NCI-H128 (cell line): ENCODE data around the gene HOMEZ.
A peak's percentile ranks its signal among the peaks of the same experiment; 100 is the strongest.

Source experiments
- DNase-seq: peaks from one replicate; lab custom pipeline; 2025; ENCODE audit not compliant: unreplicated experiment; lab: John Stamatoyannopoulos, UW

HOMEZ gene

GRCh38 chr14:23307687-23308644 lies 22.0 kb upstream of the HOMEZ start:
- no peak for DNase-seq

DNA sequence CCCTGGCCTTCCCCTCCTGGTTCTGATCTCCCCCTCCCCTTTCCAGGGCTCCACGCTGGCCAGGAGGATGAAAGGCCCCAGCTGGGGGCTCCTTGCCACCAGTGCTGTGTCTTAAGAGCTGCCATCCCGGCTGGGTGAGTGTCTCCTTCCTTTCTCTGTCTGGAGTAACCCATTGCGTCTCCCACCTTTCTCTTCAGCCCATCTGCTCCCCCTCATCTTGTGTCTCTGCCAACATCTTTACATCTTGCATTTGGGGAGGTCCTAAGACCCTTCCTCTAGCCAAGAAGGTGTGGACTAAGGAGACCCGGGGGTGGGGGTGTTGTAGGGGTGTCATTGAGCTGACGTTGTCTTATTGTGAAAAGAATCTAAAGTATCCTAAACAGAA lies 21.2 kb upstream of the HOMEZ start:
- no peak for DNase-seq

DNA sequence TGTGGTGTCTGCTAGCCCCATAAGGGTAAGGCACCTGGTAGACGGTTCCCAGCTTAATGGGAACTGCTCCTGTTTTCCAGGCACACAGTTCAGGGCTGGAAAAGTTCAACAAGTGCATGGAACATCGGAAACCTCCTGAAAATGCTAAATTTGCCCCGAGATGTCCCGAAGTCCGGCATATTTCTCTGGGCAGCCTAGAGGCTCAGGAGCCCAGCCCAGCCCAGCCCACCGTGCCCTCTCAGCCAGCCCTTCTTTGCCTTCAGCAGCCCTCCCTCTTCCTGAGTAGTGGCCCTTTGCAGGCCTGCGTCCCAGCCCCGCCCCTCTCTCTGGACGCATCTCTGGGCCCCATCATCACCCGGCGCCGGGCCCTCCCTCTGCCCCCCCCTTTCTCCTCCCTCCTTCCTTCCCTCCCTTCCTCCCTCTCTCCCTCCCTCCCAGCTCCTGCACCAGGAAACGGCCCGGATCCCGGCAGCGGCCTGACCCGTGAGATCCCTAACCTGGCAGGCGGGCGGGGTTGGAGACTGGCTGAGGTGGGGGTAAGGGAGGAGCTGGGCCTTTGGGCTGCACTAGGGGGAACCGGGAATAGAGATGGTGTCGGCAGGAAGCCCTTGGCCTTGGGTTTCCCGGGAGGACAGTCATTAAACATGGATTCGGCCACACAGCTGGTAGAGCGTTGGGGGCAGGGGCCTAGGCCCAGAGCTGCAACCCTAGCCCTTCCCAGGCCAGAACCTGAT lies 20.6 kb upstream of the HOMEZ start, which contains the start of gene BCL2L2:
TSS of gene BCL2L2 (plus strand) at position 422 of the 734 bp plus-strand sequence. CDS start 935 bp downstream, outside the sequence.
- peak; percentile 22 for DNase-seq

- DNase-seq: peak; percentile 72
These were observed 16.6 kb upstream of the HOMEZ start, which contains the start of gene PPP1R3E for GRCh38 chr14:23302290-23303225. PPP1R3E (minus strand) TSS chr14:23302859; CDS start chr14:23302576, 283 bp downstream.

DNA sequence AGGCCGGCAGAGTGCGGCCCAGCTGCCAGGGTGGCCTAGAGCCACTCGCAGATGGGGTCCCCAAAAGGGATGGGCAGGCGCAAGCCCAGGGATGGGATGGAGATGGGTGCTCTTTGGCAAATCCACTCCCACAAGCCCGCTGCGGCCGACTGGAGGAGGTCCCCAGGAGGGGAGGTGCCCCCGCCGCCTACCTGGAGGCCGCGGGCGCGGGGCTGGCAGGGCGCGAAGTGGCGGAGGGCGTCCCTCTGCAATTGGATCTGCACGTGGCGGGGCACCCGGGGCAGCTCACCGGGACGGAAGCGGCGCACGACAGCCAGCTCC lies 16.0 kb upstream of the HOMEZ start:
- DNase-seq: peak; percentile 62

DNA sequence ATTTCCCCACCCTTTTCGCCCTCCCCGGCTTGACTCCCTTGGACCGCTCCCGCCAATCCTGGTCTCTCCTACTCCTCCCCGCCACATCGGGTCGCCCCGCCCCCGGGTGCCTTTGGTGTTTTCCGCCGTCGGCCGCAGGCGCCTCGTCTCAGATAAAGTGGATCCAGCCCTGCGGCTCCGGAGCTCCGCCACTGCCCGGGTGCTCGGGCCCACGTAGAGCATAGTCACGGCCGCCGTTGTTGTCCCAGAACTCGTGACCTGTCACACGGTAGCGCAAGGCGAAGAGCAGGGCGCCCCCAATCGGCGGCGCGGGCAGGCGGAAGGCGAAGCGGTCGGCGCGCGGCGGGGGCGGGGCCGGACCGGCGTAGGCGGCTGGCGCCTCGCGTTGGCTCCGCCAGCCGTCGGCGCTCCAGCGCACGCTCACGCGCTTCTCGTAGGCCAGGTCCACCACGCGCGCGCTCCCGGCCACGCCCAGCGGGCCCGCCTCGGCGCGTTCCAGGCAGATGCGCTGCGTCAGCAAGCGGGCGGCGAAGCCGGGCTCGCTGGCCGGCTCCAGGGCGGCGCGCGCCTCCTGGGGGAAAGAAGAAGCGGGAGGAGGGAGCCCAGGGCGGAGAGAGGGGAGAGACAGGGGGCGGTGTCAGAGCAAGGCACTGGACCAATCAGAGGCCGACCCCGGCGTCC lies 15.5 kb upstream of the HOMEZ start:
- DNase-seq: peak; percentile 95

- DNase-seq: no peak
These were observed 14.8 kb upstream of the HOMEZ start for GRCh38 chr14:23300687-23301223.

GRCh38 chr14:23299986-23300686 lies 14.2 kb upstream of the HOMEZ start:
- no peak for DNase-seq

DNA sequence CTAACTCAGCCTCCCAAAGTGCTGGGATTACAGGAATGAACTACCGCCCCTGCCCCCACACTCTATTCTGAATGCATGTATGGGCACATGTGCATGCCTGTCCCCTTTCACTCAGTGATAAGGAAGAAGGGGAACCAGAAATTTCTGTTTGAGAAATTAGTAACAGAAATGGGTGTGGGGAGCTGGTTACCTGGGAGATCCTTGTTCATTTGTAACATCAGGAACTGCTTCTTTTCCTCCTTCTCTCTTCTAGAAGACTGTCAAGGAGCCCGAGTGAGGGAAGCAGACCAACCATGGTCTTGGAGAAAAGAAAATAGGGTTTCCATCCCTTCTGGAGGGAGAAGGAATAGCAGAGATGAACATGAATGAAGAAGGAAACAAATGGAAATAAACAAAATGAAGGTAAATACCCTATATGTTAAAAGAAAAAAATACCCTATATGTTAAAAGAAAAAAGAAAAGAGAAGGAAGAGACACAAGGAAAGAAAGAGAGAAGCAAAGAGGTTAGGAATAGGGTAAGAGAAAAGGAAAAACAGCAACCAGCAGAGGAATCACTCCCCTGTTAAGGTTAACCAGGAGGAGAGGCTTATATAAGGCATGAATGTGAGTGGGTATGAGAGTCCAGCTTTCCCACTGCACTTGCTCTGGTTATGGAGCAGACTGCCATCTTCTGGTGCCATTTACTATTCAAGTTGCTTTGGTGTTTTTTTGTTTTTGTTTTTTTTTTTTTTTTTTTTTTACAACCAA lies 13.5 kb upstream of the HOMEZ start:
- DNase-seq: no peak

DNA sequence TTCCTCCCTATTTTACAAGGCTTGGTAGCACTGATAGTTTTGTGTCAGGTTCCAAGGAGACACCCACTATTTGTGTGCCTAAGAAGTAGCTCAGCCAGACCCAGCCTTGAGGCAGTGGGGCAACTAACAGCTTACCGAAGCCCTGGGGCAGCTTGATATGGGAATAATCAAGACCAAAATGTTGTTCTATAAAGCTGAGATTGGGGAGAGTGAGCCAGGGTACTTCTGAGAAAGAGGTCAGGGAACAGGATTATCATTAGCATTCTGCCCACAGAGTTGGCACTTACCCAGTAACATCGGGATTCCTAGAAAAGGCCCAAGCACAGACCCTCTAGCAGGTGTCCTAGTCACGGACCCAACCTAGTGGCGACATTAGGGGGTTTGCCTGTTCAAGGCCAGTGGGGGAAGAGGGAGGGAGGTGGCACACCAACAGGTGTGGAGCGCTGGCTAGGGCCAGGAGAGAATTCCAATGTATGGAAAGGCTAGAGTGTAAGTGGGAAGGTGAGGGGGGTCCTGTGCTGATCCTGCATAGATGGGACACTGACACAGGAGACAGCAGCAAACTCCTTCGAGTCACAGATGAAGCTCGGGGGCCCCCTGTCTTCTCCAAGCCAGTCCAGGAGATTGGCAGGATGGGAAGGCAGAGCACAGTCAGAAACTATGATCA lies 11.8 kb upstream of the HOMEZ start:
- DNase-seq: no peak

DNA sequence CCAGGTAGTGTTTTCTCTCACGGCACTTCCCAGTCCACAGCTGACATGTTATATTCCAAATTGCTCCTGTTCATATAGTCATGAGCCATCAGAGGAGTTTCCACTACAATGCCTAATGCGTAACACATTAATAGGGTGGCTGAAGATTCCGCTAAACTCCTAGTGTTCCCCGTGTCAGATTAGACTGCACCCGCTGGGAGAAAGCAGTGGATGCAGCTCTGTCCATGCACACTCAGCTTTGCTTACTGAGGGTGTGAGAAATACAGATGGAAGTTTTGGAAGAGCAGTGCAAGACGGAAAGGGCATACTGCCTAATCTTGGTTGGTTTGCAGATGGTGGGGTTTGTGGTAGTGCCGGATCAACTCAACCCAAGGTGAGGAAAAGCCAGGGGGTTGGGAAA lies 11.2 kb upstream of the HOMEZ start:
- no peak for DNase-seq

GRCh38 chr14:23296012-23296777 lies 10.3 kb upstream of the HOMEZ start:
- DNase-seq: no peak

GRCh38 chr14:23294734-23295561 lies 9.0 kb upstream of the HOMEZ start:
- peak; percentile 37 for DNase-seq

DNA sequence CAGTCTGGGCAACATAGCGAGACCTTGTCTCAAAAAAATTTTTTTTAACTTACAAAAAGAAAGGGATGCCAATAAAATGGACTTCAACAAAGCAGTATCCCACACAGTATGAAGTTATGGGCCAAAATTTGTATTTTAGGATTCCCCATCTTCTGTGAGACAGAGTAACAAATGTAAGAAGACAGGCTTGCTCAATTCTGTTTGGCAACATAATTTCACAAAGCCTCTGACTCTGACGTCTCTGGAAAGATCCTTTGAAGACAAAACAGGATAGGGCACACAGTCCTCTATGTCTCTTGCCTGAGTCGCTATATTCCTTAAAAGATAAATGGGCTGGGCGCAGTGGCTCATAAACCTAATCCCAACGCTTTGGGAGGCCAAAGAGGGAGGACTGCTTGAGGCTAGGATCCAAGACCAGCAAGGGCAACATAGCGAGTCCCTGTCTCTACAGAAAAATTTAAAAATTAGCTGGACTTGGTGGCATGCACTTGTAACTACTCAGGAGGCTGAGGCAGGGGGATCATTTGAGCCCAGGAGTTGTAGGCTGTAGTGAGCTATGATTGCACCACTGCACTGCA lies 1.1 kb upstream of the HOMEZ start:
- no peak for DNase-seq

DNA sequence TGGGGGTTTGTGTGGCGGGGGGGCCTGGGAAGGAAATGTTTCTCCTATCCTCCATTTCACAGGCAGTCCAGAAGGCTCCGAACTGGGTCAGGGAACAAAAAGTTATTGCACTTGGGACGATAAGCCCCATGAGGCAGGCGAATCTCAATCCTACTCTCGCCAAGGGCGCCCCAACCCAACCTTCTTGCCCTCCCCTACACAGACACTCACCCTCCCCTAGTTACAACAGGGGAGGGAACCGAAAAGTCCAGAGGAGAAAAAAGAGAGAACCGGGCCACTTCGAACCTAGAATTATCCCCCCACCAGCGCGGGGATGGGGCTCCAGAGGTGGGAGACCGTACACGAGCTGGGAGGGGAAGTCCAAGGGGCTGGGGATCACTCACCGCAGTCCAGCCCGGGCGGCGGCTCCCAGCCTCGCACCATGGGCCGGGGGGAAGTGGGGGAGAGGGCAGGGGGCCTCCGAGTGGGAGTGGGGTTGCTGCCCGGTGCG lies 357 bp downstream of the HOMEZ start:
- DNase-seq: no peak
